ENCODE data around the gene TDP2. TPM values are rescaled to one million over a fixed set of nuclear protein-coding genes. Genes with fewer than 3 reads are reported as not detected.

Gene TDP2
- polyA plus RNA-seq, 2 donors: 13.9 to 14.2 TPM

GRCh38 chr6:24636681-24637080, 30.0 kb downstream of the TDP2 start:
- Histone ChIP-seq H3K4me1 (ENCODE audit: control insufficient read depth in 2 of 2, insufficient read depth in 2 of 2, low read length in 1 of 2) (no peaks in the 10 kb centered on the region), H3K36me3 (ENCODE audit: control insufficient read depth in 2 of 2, insufficient read depth in 2 of 2, low read length in 1 of 2) (no peaks in the 10 kb centered on the region), H3K4me3 (ENCODE audit: low read depth in 1 of 2, low read length in 2 of 2) (no peak overlapping the region), H3K27me3 (ENCODE audit: control insufficient read depth in 1 of 2, insufficient read depth in 2 of 2, low read length in 2 of 2) (no peaks in the 10 kb centered on the region), H3K27ac (ENCODE audit: low read depth in 2 of 2, low read length in 1 of 2) (no peak overlapping the region), H3K9me3 (ENCODE audit: control insufficient read depth in 2 of 2, insufficient read depth in 1 of 2, low read depth in 1 of 2, low read length in 1 of 2) (peaks cover 0 to 2% of the 10 kb centered on the region in 2 donors)

DNA sequence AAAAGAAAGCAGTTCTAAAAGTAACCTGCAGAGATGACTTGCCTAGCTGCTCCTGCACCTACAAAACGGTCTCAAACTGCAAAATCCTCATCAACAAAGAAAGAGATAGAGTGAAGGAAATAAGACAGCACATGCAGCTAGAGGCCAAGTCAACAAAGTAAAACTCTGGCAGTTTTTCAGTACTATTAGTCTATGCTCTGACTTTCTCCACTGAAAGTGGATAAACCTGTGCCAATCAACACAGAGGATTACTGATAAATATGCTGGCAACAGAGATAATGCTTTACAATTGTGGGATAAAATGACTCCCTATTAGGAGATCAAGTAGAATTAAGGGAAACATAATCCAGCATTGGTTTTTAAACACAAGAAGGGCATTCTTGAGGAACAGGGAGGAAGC, 34.1 kb downstream of the TDP2 start:
- no peak overlapping the region for H3K27ac ChIP-seq (ENCODE audit: low read depth in 2 of 2, low read length in 1 of 2)
- WGBS, 2 donors: 31 to 35% methylated on average over 1 of the region's 1 CpG
- H3K27me3 ChIP-seq (ENCODE audit: control insufficient read depth in 1 of 2, insufficient read depth in 2 of 2, low read length in 2 of 2): no peaks in the 10 kb centered on the region
- no peaks in the 10 kb centered on the region for H3K4me1 ChIP-seq (ENCODE audit: control insufficient read depth in 2 of 2, insufficient read depth in 2 of 2, low read length in 1 of 2)
- H3K36me3 ChIP-seq (ENCODE audit: control insufficient read depth in 2 of 2, insufficient read depth in 2 of 2, low read length in 1 of 2): no peaks in the 10 kb centered on the region
- no peak overlapping the region for H3K4me3 ChIP-seq (ENCODE audit: low read depth in 1 of 2, low read length in 2 of 2)
- peaks cover 0 to 2% of the 10 kb centered on the region in 2 donors for H3K9me3 ChIP-seq (ENCODE audit: control insufficient read depth in 2 of 2, insufficient read depth in 1 of 2, low read depth in 1 of 2, low read length in 1 of 2)

DNA sequence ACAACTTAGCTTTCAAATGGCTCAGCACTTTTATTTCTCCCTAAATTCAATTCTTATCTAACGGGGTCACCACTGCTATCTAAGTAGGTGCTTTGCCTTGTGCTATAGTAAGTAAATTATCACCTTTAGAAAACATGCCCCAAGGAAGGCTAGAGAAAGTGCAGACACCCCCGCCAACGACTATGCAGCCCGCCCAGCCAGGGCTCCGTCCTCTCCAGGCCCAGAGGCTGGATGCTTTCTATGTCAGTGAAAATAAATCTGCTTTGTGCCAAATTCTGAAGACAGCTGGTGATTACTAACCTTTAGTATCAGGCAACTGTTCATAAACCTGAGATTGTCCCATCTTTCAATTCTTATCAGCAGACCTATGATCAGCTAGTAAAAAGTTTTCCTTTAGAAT, 35.0 kb downstream of the TDP2 start:
- 51 to 66% methylated on average over 5 of the region's 5 CpGs for WGBS, 2 donors
- Histone ChIP-seq H3K4me1 (ENCODE audit: control insufficient read depth in 2 of 2, insufficient read depth in 2 of 2, low read length in 1 of 2) (no peaks in the 10 kb centered on the region), H3K9me3 (ENCODE audit: control insufficient read depth in 2 of 2, insufficient read depth in 1 of 2, low read depth in 1 of 2, low read length in 1 of 2) (peaks cover 0 to 2% of the 10 kb centered on the region in 2 donors)

GRCh38 chr6:24630856-24631505, 35.7 kb downstream of the TDP2 start:
- no peak overlapping the region for H3K4me3 ChIP-seq (ENCODE audit: low read depth in 1 of 2, low read length in 2 of 2)
- H3K27me3 ChIP-seq (ENCODE audit: control insufficient read depth in 1 of 2, insufficient read depth in 2 of 2, low read length in 2 of 2): no peaks in the 10 kb centered on the region
- no peaks in the 10 kb centered on the region for H3K36me3 ChIP-seq (ENCODE audit: control insufficient read depth in 2 of 2, insufficient read depth in 2 of 2, low read length in 1 of 2)
- no peak overlapping the region for H3K27ac ChIP-seq (ENCODE audit: low read depth in 2 of 2, low read length in 1 of 2)
- no peaks in the 10 kb centered on the region for H3K4me1 ChIP-seq (ENCODE audit: control insufficient read depth in 2 of 2, insufficient read depth in 2 of 2, low read length in 1 of 2)
- H3K9me3 ChIP-seq (ENCODE audit: control insufficient read depth in 2 of 2, insufficient read depth in 1 of 2, low read depth in 1 of 2, low read length in 1 of 2): peaks cover 0 to 2% of the 10 kb centered on the region in 2 donors
- 74 to 76% methylated on average over 5 of the region's 5 CpGs for WGBS, 2 donors

More for the DNA sequence above, 35.0 kb downstream of the TDP2 start:
- H3K27me3 ChIP-seq (ENCODE audit: control insufficient read depth in 1 of 2, insufficient read depth in 2 of 2, low read length in 2 of 2): no peaks in the 10 kb centered on the region
- H3K4me3 ChIP-seq (ENCODE audit: low read depth in 1 of 2, low read length in 2 of 2): no peak overlapping the region
- no peak overlapping the region for H3K27ac ChIP-seq (ENCODE audit: low read depth in 2 of 2, low read length in 1 of 2)
- H3K36me3 ChIP-seq (ENCODE audit: control insufficient read depth in 2 of 2, insufficient read depth in 2 of 2, low read length in 1 of 2): no peaks in the 10 kb centered on the region

DNA sequence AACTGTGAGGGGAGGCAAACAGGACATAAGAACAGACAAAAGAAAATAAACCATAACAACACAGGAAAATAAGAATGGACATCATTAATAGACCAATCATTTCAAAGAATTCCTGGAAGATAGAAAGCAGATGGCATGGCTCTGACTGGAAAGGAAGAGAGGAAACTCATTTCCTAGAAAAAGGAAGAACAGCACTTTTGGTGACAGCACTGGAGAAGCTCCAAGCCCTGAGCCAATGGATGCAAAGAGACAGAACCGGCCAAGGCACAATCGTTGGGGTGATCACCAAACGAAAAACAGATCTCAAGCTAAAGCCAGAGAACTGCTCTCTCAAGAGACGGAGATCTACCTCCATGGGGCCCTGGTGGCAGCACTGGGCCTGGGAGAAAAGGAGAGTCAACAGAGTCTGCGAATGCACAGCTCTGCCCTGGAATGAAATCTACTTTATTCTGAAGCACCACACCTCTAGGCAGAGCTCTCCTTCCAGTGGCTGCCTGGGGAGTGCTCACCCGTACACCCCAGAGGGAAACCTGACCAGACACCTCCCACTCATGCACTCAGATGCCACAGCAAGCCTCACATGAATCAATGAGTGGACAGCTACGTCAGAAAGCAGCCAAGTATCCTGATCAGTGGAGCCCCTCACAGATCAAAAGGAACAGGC, 44.9 kb downstream of the TDP2 start:
- no peaks in the 10 kb centered on the region for H3K4me1 ChIP-seq (ENCODE audit: control insufficient read depth in 2 of 2, insufficient read depth in 2 of 2, low read length in 1 of 2)
- H3K27ac ChIP-seq (ENCODE audit: low read depth in 2 of 2, low read length in 1 of 2): no peak overlapping the region
- 72 to 77% methylated on average over 7 of the region's 7 CpGs for WGBS, 2 donors
- no peak overlapping the region for H3K4me3 ChIP-seq (ENCODE audit: low read depth in 1 of 2, low read length in 2 of 2)
- H3K36me3 ChIP-seq (ENCODE audit: control insufficient read depth in 2 of 2, insufficient read depth in 2 of 2, low read length in 1 of 2): no peaks in the 10 kb centered on the region
- H3K9me3 ChIP-seq (ENCODE audit: control insufficient read depth in 2 of 2, insufficient read depth in 1 of 2, low read depth in 1 of 2, low read length in 1 of 2): no peaks in the 10 kb centered on the region
- no peaks in the 10 kb centered on the region for H3K27me3 ChIP-seq (ENCODE audit: control insufficient read depth in 1 of 2, insufficient read depth in 2 of 2, low read length in 2 of 2)

DNA sequence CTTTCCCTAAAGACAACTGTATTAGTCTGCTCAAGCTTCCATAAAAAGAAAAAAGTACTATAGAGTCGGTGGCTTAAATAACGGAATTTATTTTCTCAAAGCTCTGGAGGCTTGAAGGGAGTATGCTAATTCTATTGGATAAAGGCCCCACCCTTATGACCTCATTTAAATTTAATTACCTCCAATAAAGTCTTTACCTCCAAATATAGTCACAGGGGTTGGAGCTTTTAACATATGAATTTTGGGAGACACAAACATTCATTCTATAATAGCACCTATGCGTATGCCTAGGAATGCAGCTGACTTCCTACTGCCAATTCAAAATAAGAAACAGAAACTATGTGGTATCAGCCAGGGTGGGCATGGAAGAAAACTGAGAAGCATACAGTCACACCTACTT, 46.1 kb downstream of the TDP2 start:
- Histone ChIP-seq H3K27me3 (ENCODE audit: control insufficient read depth in 1 of 2, insufficient read depth in 2 of 2, low read length in 2 of 2) (no peaks in the 10 kb centered on the region), H3K4me1 (ENCODE audit: control insufficient read depth in 2 of 2, insufficient read depth in 2 of 2, low read length in 1 of 2) (no peaks in the 10 kb centered on the region), H3K36me3 (ENCODE audit: control insufficient read depth in 2 of 2, insufficient read depth in 2 of 2, low read length in 1 of 2) (no peaks in the 10 kb centered on the region), H3K9me3 (ENCODE audit: control insufficient read depth in 2 of 2, insufficient read depth in 1 of 2, low read depth in 1 of 2, low read length in 1 of 2) (no peaks in the 10 kb centered on the region), H3K27ac (ENCODE audit: low read depth in 2 of 2, low read length in 1 of 2) (no peak overlapping the region), H3K4me3 (ENCODE audit: low read depth in 1 of 2, low read length in 2 of 2) (no peak overlapping the region)
- 90 to 91% methylated on average over 3 of the region's 3 CpGs for WGBS, 2 donors

DNA sequence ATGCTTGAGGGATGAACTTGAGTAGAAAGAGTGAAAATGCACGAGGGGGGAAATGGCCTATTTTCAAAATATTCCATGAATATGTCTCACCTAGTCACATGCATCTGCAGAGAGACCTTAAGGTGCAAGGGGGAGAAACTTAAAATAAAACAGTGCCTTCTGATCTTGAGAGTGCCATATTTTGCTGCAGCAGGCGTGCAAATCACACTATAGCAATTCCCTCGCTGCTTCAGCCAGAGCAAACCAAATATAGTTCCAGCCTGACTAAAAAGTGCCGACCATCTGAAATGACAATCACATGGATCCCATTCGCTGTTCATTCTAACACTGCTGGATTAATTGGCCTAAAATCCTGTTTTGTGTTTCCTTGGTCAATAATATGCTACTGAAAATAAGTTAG, 47.0 kb downstream of the TDP2 start:
- Histone ChIP-seq H3K9me3 (ENCODE audit: control insufficient read depth in 2 of 2, insufficient read depth in 1 of 2, low read depth in 1 of 2, low read length in 1 of 2) (no peaks in the 10 kb centered on the region), H3K27ac (ENCODE audit: low read depth in 2 of 2, low read length in 1 of 2) (no peak overlapping the region), H3K27me3 (ENCODE audit: control insufficient read depth in 1 of 2, insufficient read depth in 2 of 2, low read length in 2 of 2) (no peaks in the 10 kb centered on the region), H3K36me3 (ENCODE audit: control insufficient read depth in 2 of 2, insufficient read depth in 2 of 2, low read length in 1 of 2) (no peaks in the 10 kb centered on the region), H3K4me1 (ENCODE audit: control insufficient read depth in 2 of 2, insufficient read depth in 2 of 2, low read length in 1 of 2) (no peaks in the 10 kb centered on the region), H3K4me3 (ENCODE audit: low read depth in 1 of 2, low read length in 2 of 2) (no peak overlapping the region)
- 92 to 94% methylated on average over 5 of the region's 5 CpGs for whole genome bisulfite sequencing, 2 donors

DNA sequence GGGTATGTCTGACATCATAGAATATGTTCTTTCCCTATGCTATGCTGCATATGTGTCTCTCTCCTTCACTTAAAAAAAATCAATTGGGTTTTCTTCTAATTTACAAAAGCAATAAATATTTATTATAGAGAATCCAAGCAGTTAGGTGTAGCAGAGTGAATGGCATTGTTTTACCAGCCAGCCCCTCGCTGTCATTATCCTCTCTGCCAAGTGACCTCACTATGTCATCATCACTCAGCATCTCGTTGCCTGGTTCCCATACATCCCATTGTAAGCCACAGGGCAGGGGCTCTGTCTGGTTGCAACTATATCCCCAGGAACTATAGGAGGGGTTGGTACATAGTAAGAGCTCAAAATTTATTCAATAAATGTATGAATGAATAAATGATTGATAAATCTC, 52.1 kb downstream of the TDP2 start:
- Histone ChIP-seq H3K27ac (ENCODE audit: low read depth in 2 of 2, low read length in 1 of 2) (no peak overlapping the region), H3K4me1 (ENCODE audit: control insufficient read depth in 2 of 2, insufficient read depth in 2 of 2, low read length in 1 of 2) (no peaks in the 10 kb centered on the region), H3K4me3 (ENCODE audit: low read depth in 1 of 2, low read length in 2 of 2) (no peak overlapping the region), H3K9me3 (ENCODE audit: control insufficient read depth in 2 of 2, insufficient read depth in 1 of 2, low read depth in 1 of 2, low read length in 1 of 2) (no peaks in the 10 kb centered on the region), H3K27me3 (ENCODE audit: control insufficient read depth in 1 of 2, insufficient read depth in 2 of 2, low read length in 2 of 2) (no peaks in the 10 kb centered on the region), H3K36me3 (ENCODE audit: control insufficient read depth in 2 of 2, insufficient read depth in 2 of 2, low read length in 1 of 2) (no peaks in the 10 kb centered on the region)
- 37 to 40% methylated on average over 2 of the region's 2 CpGs for WGBS, 2 donors

- no peaks in the 10 kb centered on the region for H3K27me3 ChIP-seq (ENCODE audit: control insufficient read depth in 1 of 2, insufficient read depth in 2 of 2, low read length in 2 of 2)
- H3K4me1 ChIP-seq (ENCODE audit: control insufficient read depth in 2 of 2, insufficient read depth in 2 of 2, low read length in 1 of 2): no peaks in the 10 kb centered on the region
- WGBS, 2 donors: 58 to 62% methylated on average over 7 of the region's 7 CpGs
- no peaks in the 10 kb centered on the region for H3K36me3 ChIP-seq (ENCODE audit: control insufficient read depth in 2 of 2, insufficient read depth in 2 of 2, low read length in 1 of 2)
- no peaks in the 10 kb centered on the region for H3K9me3 ChIP-seq (ENCODE audit: control insufficient read depth in 2 of 2, insufficient read depth in 1 of 2, low read depth in 1 of 2, low read length in 1 of 2)
- H3K27ac ChIP-seq (ENCODE audit: low read depth in 2 of 2, low read length in 1 of 2): no peak overlapping the region
- no peak overlapping the region for H3K4me3 ChIP-seq (ENCODE audit: low read depth in 1 of 2, low read length in 2 of 2)
Measured at GRCh38 chr6:24614043-24614420, 52.7 kb downstream of the TDP2 start.
